GM23338 (cell line): ENCODE results near the gene GJC1. TPM values are rescaled to one million over a fixed set of nuclear protein-coding genes. Genes with fewer than 3 reads are reported as not detected.
A peak's percentile ranks its signal among the peaks of the same experiment; 100 is the strongest.

Source experiments
- ATAC-seq: fragments of 200-7000 bp; cut with Tn5 transposase; 3 replicates; pipeline ENCODE4 v1.9.1; 2020
- DNase-seq: peaks from one replicate; pipeline ENCODE4 v3.0.0-alpha.2; 2015; ENCODE audit warnings: low spot score
- H2AFZ ChIP-seq: fragments of 200-600 bp; sonication (generic); 2 replicates; pipeline ENCODE4 v1.8.0; 2016; ENCODE audit warnings: antibody characterized with exemption, mild to moderate bottlenecking, moderate library complexity
- H3F3A ChIP-seq: fragments of 200-600 bp; sonication (generic); replicated peaks from 2 replicates; pipeline ENCODE4 v1.8.0; 2017; ENCODE audit warnings: antibody characterized with exemption, mixed run types, low read depth
- H3K27ac ChIP-seq: fragments of 200-600 bp; sonication (generic); 2 replicates; pipeline ENCODE4 v1.6.1; 2016; ENCODE audit warnings: low read depth
- H3K27me3 ChIP-seq: fragments of 200-600 bp; sonication (generic); 2 replicates; pipeline ENCODE4 v1.8.0; 2016; ENCODE audit warnings: mild to moderate bottlenecking, mixed run types, moderate library complexity; ENCODE audit not compliant: insufficient read depth
- H3K36me3 ChIP-seq: fragments of 200-600 bp; sonication (generic); 2 replicates; pipeline ENCODE4 v1.8.0; 2016; ENCODE audit warnings: mild to moderate bottlenecking; ENCODE audit not compliant: insufficient read depth
- H3K4me1 ChIP-seq: fragments of 200-600 bp; sonication (generic); 2 replicates; pipeline ENCODE4 v1.8.0; 2016; ENCODE audit warnings: mild to moderate bottlenecking, moderate library complexity; ENCODE audit not compliant: insufficient read depth
- H3K4me2 ChIP-seq: fragments of 200-600 bp; sonication (generic); 2 replicates; pipeline ENCODE4 v1.7.1; 2017; ENCODE audit warnings: mixed run types
- H3K4me3 ChIP-seq: fragments of 200-600 bp; sonication (generic); 2 replicates; pipeline ENCODE4 v1.6.1; 2016; ENCODE audit warnings: mixed run types
- H3K79me2 ChIP-seq: fragments of 200-600 bp; sonication (generic); replicated peaks from 2 replicates; pipeline ENCODE4 v1.8.0; 2017; ENCODE audit warnings: mild to moderate bottlenecking; ENCODE audit not compliant: insufficient read depth
- H3K9me2 ChIP-seq: fragments of 200-600 bp; sonication (generic); 2 replicates; pipeline ENCODE4 v1.8.0; 2017; ENCODE audit not compliant: insufficient read depth
- H4K20me1 ChIP-seq: fragments of 200-600 bp; sonication (generic); replicated peaks from 2 replicates; pipeline ENCODE4 v1.8.0; 2017; ENCODE audit warnings: mild to moderate bottlenecking; ENCODE audit not compliant: insufficient read depth
- H3K27ac Mint-ChIP-seq: 2 replicates; pipeline ENCODE4 v1.8.0; 2020; ENCODE audit warnings: inconsistent platforms, mild to moderate bottlenecking, moderate library complexity, mixed read lengths
- H3K27me3 Mint-ChIP-seq: 3 replicates; pipeline ENCODE4 v1.8.0; 2022; ENCODE audit warnings: low read depth, mild to moderate bottlenecking, moderate library complexity, mixed read lengths, inconsistent platforms; ENCODE audit not compliant: insufficient read depth, poor library complexity
- H3K36me3 Mint-ChIP-seq: 3 replicates; pipeline ENCODE4 v1.8.0; 2021; ENCODE audit warnings: low read depth, mild to moderate bottlenecking, inconsistent platforms, moderate library complexity, mixed read lengths
- H3K4me1 Mint-ChIP-seq: 3 replicates; pipeline ENCODE4 v1.8.0; 2020; ENCODE audit warnings: mild to moderate bottlenecking, inconsistent platforms, mixed read lengths
- H3K4me3 Mint-ChIP-seq: 3 replicates; pipeline ENCODE4 v1.8.0; 2021; ENCODE audit warnings: moderate library complexity, mild to moderate bottlenecking, inconsistent platforms, mixed read lengths
- H3K9me3 Mint-ChIP-seq: 3 replicates; pipeline ENCODE4 v1.8.0; 2020; ENCODE audit warnings: moderate library complexity, mild to moderate bottlenecking, inconsistent platforms, mixed read lengths
- CREB1 ChIP-seq: fragments of 250-450 bp; sonication (Bioruptor Pico); IDR thresholded peaks from 2 replicates; pipeline ENCODE4 v1.5.0; 2020; ENCODE audit warnings: low read depth, mild to moderate bottlenecking, moderate library complexity
- CTCF ChIP-seq, 2 experiments: fragments of 200-600 bp in 1 of 2; sonication (generic) in 1 of 2; conservative IDR thresholded peaks; 2 replicates each; pipeline versions ENCODE4 v1.5.1 to v1.6.1; 2016 to 2017; ENCODE audit warnings: antibody characterized with exemption in 2 of 2, low read depth in 2 of 2, mild to moderate bottlenecking in 2 of 2, moderate library complexity in 1 of 2
- EZH2phosphoT487 ChIP-seq: fragments of 200-600 bp; sonication (generic); IDR thresholded peaks from one replicate; pipeline ENCODE4 v1.8.1; 2018; ENCODE audit warnings: antibody characterized with exemption; ENCODE audit not compliant: unreplicated experiment
- JUNB ChIP-seq: IDR thresholded peaks from one replicate; pipeline ENCODE4 v1.6.1; 2016; ENCODE audit warnings: antibody characterized with exemption; ENCODE audit not compliant: unreplicated experiment
- NANOG ChIP-seq: IDR thresholded peaks from 2 replicates; pipeline ENCODE4 v1.6.1; 2016; ENCODE audit warnings: antibody characterized with exemption, borderline replicate concordance
- REST ChIP-seq: IDR thresholded peaks from one replicate; pipeline ENCODE4 v1.6.1; 2018; ENCODE audit warnings: antibody characterized with exemption; ENCODE audit not compliant: unreplicated experiment
- polyA plus RNA-seq: library from polyadenylated mRNA; unstranded; fragments of >200 nt; fragmentation: Nextera tagmentation; extraction: Ambion mirVana; gene quantifications from 2 replicates; pipeline ENCODE4 v1.2.1, GENCODE V29; 2016
- total RNA-seq: library from RNA; depleted of rRNA; stranded (reverse); fragments of >200 nt; shearing (Covaris generic); gene quantifications from 2 replicates; pipeline ENCODE4 v1.2.3, GENCODE V29; 2014
- TF ChIP-seq, protein P1 (sequence below): fragments of 250-450 bp; sonication (Bioruptor Pico); IDR thresholded peaks from 2 replicates; pipeline ENCODE4 v1.5.0; 2020; ENCODE audit warnings: mild to moderate bottlenecking, moderate library complexity

Gene GJC1
- total and polyA plus RNA-seq, 2 experiments from 2014 or later, result 34.7 to 99.2 TPM

GRCh38 chr17:44779211-44780025, 50.7 kb downstream of the GJC1 start:
- Mint-ChIP-seq H3K4me1 (peaks cover 29% of the 10 kb centered on the region), H3K36me3 (no peaks in the 10 kb centered on the region), H3K4me3 (peak overlapping the region; percentile 58; the same call in 2 of the 3 replicates), H3K27ac (no peak overlapping the region), H3K27me3 (peaks cover 32% of the 10 kb centered on the region), H3K9me3 (no peaks in the 10 kb centered on the region)
- peak; percentile 6 for ATAC-seq
- peaks cover 12% of the 10 kb centered on the region for H3K27me3 ChIP-seq
- 0 out of 2 replicates have a peak, but pooled peaks cover 4% of the 10 kb centered on the region for H3F3A ChIP-seq
- no peaks in the 10 kb centered on the region for H4K20me1 ChIP-seq
- H3K4me2 ChIP-seq, result peak overlapping the region; percentile 80
- no peak overlapping the region for H3K27ac ChIP-seq
- peak; percentile 90 for DNase-seq
- H3K36me3 ChIP-seq, result no peaks in the 10 kb centered on the region
- peak overlapping the region; percentile 87 for H2AFZ ChIP-seq
- no peak for TF ChIP-seq EZH2phosphoT487
- TF ChIP-seq CREB1, result peak; percentile 94
- TF ChIP-seq, protein P1, sequence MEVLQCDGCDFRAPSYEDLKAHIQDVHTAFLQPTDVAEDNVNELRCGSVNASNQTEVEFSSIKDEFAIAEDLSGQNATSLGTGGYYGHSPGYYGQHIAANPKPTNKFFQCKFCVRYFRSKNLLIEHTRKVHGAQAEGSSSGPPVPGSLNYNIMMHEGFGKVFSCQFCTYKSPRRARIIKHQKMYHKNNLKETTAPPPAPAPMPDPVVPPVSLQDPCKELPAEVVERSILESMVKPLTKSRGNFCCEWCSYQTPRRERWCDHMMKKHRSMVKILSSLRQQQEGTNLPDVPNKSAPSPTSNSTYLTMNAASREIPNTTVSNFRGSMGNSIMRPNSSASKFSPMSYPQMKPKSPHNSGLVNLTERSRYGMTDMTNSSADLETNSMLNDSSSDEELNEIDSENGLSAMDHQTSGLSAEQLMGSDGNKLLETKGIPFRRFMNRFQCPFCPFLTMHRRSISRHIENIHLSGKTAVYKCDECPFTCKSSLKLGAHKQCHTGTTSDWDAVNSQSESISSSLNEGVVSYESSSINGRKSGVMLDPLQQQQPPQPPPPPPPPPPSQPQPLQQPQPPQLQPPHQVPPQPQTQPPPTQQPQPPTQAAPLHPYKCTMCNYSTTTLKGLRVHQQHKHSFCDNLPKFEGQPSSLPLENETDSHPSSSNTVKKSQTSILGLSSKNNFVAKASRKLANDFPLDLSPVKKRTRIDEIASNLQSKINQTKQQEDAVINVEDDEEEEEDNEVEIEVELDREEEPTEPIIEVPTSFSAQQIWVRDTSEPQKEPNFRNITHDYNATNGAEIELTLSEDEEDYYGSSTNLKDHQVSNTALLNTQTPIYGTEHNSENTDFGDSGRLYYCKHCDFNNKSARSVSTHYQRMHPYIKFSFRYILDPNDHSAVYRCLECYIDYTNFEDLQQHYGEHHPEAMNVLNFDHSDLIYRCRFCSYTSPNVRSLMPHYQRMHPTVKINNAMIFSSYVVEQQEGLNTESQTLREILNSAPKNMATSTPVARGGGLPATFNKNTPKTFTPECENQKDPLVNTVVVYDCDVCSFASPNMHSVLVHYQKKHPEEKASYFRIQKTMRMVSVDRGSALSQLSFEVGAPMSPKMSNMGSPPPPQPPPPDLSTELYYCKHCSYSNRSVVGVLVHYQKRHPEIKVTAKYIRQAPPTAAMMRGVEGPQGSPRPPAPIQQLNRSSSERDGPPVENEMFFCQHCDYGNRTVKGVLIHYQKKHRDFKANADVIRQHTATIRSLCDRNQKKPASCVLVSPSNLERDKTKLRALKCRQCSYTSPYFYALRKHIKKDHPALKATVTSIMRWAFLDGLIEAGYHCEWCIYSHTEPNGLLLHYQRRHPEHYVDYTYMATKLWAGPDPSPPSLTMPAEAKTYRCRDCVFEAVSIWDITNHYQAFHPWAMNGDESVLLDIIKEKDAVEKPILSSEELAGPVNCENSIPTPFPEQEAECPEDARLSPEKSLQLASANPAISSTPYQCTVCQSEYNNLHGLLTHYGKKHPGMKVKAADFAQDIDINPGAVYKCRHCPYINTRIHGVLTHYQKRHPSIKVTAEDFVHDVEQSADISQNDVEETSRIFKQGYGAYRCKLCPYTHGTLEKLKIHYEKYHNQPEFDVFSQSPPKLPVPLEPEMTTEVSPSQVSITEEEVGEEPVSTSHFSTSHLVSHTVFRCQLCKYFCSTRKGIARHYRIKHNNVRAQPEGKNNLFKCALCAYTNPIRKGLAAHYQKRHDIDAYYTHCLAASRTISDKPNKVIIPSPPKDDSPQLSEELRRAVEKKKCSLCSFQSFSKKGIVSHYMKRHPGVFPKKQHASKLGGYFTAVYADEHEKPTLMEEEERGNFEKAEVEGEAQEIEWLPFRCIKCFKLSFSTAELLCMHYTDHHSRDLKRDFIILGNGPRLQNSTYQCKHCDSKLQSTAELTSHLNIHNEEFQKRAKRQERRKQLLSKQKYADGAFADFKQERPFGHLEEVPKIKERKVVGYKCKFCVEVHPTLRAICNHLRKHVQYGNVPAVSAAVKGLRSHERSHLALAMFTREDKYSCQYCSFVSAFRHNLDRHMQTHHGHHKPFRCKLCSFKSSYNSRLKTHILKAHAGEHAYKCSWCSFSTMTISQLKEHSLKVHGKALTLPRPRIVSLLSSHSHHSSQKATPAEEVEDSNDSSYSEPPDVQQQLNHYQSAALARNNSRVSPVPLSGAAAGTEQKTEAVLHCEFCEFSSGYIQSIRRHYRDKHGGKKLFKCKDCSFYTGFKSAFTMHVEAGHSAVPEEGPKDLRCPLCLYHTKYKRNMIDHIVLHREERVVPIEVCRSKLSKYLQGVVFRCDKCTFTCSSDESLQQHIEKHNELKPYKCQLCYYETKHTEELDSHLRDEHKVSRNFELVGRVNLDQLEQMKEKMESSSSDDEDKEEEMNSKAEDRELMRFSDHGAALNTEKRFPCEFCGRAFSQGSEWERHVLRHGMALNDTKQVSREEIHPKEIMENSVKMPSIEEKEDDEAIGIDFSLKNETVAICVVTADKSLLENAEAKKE (CRISPR knock-in tag), result no peak
- TF ChIP-seq CTCF (conservative IDR thresholded peaks at IDR 0.05; ENCODE audit: low read depth in 2 of 2), result peak; percentile 88
- no peak for TF ChIP-seq JUNB
- TF ChIP-seq NANOG, result no peak
- TF ChIP-seq REST, result peak; percentile 10
- no peaks in the 10 kb centered on the region for H3K79me2 ChIP-seq
- H3K9me2 ChIP-seq, result no peaks in the 10 kb centered on the region
- peaks cover 25% of the 10 kb centered on the region for H3K4me1 ChIP-seq
- peak overlapping the region; percentile 61 for H3K4me3 ChIP-seq
